Stomach (tissue), 4 donors: ENCODE results near the gene GATAD1.

Experiments
- CTCF ChIP-seq, 7 experiments: fragments of 450-650 bp in 4 of 7; fragments of 200-600 bp in 3 of 7; sonication (generic) in 3 of 7; IDR thresholded peaks; one replicate each; pipeline ENCODE4 v1.5.1; 2016 to 2019; ENCODE audit warnings: antibody characterized with exemption in 7 of 7, control low read depth in 2 of 7, mild to moderate bottlenecking in 1 of 7
- POLR2A ChIP-seq, 4 donors: fragments of 450-650 bp; IDR thresholded peaks; one replicate each; pipeline ENCODE4 v1.6.1; 2016; ENCODE audit warnings: antibody characterized with exemption in 4 of 4, control low read depth in 2 of 4, mild to moderate bottlenecking in 1 of 4, moderate library complexity in 1 of 4

GRCh38 chr7:92456236-92456635 lies 9.0 kb downstream of the GATAD1 start:
- TF ChIP-seq POLR2A (IDR thresholded peaks at IDR 0.05) (no peak), CTCF (IDR thresholded peaks at IDR 0.05) (no peak)
